H1 (cell line): ENCODE data around the gene SCN1B. TPM values are rescaled to one million over a fixed set of nuclear protein-coding genes. Genes with fewer than 3 reads are reported as not detected.

Experiments
- CREB1 ChIP-seq: IDR thresholded peaks from 2 replicates; pipeline ENCODE4 v1.6.1; 2012; ENCODE audit warnings: inconsistent platforms
- GABPA ChIP-seq: IDR thresholded peaks from 2 replicates; pipeline ENCODE4 v1.6.1; 2011; ENCODE audit warnings: mild to moderate bottlenecking, low read length, moderate library complexity, borderline replicate concordance; ENCODE audit not compliant: insufficient read depth
- POLR2AphosphoS5 ChIP-seq: IDR thresholded peaks from 2 replicates; pipeline ENCODE4 v1.6.1; 2011; ENCODE audit warnings: low read depth, low read length
- POU5F1 ChIP-seq: IDR thresholded peaks from 2 replicates; pipeline ENCODE4 v1.6.1; 2011; ENCODE audit warnings: low read depth, mild to moderate bottlenecking, low read length, moderate library complexity
- RFX5 ChIP-seq: IDR thresholded peaks from 2 replicates; pipeline ENCODE4 v1.6.1; 2011; ENCODE audit warnings: low read depth, low read length, improper control_type of control experiment, borderline replicate concordance
- polyA plus RNA-seq, 7 experiments: library from polyadenylated mRNA; depleted of rRNA in 3 of 7; stranded (reverse) in 5 of 7; unstranded in 2 of 7; fragments of >200 nt in 5 of 7; fragments of 200-250 nt in 2 of 7; gene quantifications; 1 replicate in 5 of 7; 2 replicates in 1 of 7; 4 replicates in 1 of 7; pipeline versions ENCODE4 v1.2.1 to v1.2.3, GENCODE V29; 2011 to 2013; ENCODE audit warnings: missing spikeins in 2 of 7, mixed read lengths in 2 of 7
- total RNA-seq: library from RNA; stranded (reverse); fragmentation: NEBNext Ultra II Directional; extraction: Animal tissue kit (Norgen Biotek cat#: 25700); gene quantifications from 2 replicates; pipeline ENCODE4 v1.2.1, GENCODE V29; 2021
- TF ChIP-seq, protein P1 (sequence below): fragments of 300-600 bp; sonication (generic); IDR thresholded peaks from 2 replicates; pipeline ENCODE4 v1.7.1; 2012; ENCODE audit warnings: low read length, moderate library complexity, mild to moderate bottlenecking, inconsistent platforms; ENCODE audit not compliant: insufficient replicate concordance

The SCN1B gene
- total and polyA plus RNA-seq, 2 of the 8 experiments (the other 6 are each of a cell fraction or from before 2014, with no cell fraction given): 3.1 to 3.5 TPM

DNA sequence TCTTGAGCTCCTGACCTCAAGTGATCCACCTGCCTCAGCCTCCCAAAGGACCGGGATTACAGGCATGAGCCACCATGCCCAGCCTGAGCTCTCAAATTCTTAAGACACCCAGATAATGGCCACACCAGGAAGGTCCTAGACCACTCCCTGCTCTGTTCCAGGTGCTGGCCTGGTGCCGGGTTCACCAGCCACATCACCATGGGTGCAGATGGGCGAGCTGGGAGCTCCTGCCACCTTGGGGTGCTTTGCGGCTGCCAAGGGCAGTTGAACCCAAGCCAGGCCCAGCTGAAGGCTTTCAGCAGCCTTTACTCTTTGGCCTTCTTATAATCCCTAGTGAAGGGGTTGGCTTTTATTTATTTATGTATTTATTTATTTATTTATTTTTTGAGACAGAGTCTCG, 16.2 kb downstream of the SCN1B start (continued):
- TF ChIP-seq, protein P1, sequence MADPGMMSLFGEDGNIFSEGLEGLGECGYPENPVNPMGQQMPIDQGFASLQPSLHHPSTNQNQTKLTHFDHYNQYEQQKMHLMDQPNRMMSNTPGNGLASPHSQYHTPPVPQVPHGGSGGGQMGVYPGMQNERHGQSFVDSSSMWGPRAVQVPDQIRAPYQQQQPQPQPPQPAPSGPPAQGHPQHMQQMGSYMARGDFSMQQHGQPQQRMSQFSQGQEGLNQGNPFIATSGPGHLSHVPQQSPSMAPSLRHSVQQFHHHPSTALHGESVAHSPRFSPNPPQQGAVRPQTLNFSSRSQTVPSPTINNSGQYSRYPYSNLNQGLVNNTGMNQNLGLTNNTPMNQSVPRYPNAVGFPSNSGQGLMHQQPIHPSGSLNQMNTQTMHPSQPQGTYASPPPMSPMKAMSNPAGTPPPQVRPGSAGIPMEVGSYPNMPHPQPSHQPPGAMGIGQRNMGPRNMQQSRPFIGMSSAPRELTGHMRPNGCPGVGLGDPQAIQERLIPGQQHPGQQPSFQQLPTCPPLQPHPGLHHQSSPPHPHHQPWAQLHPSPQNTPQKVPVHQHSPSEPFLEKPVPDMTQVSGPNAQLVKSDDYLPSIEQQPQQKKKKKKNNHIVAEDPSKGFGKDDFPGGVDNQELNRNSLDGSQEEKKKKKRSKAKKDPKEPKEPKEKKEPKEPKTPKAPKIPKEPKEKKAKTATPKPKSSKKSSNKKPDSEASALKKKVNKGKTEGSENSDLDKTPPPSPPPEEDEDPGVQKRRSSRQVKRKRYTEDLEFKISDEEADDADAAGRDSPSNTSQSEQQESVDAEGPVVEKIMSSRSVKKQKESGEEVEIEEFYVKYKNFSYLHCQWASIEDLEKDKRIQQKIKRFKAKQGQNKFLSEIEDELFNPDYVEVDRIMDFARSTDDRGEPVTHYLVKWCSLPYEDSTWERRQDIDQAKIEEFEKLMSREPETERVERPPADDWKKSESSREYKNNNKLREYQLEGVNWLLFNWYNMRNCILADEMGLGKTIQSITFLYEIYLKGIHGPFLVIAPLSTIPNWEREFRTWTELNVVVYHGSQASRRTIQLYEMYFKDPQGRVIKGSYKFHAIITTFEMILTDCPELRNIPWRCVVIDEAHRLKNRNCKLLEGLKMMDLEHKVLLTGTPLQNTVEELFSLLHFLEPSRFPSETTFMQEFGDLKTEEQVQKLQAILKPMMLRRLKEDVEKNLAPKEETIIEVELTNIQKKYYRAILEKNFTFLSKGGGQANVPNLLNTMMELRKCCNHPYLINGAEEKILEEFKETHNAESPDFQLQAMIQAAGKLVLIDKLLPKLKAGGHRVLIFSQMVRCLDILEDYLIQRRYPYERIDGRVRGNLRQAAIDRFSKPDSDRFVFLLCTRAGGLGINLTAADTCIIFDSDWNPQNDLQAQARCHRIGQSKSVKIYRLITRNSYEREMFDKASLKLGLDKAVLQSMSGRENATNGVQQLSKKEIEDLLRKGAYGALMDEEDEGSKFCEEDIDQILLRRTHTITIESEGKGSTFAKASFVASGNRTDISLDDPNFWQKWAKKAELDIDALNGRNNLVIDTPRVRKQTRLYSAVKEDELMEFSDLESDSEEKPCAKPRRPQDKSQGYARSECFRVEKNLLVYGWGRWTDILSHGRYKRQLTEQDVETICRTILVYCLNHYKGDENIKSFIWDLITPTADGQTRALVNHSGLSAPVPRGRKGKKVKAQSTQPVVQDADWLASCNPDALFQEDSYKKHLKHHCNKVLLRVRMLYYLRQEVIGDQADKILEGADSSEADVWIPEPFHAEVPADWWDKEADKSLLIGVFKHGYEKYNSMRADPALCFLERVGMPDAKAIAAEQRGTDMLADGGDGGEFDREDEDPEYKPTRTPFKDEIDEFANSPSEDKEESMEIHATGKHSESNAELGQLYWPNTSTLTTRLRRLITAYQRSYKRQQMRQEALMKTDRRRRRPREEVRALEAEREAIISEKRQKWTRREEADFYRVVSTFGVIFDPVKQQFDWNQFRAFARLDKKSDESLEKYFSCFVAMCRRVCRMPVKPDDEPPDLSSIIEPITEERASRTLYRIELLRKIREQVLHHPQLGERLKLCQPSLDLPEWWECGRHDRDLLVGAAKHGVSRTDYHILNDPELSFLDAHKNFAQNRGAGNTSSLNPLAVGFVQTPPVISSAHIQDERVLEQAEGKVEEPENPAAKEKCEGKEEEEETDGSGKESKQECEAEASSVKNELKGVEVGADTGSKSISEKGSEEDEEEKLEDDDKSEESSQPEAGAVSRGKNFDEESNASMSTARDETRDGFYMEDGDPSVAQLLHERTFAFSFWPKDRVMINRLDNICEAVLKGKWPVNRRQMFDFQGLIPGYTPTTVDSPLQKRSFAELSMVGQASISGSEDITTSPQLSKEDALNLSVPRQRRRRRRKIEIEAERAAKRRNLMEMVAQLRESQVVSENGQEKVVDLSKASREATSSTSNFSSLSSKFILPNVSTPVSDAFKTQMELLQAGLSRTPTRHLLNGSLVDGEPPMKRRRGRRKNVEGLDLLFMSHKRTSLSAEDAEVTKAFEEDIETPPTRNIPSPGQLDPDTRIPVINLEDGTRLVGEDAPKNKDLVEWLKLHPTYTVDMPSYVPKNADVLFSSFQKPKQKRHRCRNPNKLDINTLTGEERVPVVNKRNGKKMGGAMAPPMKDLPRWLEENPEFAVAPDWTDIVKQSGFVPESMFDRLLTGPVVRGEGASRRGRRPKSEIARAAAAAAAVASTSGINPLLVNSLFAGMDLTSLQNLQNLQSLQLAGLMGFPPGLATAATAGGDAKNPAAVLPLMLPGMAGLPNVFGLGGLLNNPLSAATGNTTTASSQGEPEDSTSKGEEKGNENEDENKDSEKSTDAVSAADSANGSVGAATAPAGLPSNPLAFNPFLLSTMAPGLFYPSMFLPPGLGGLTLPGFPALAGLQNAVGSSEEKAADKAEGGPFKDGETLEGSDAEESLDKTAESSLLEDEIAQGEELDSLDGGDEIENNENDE: no peak
- TF ChIP-seq POLR2AphosphoS5 (no peak), POU5F1 (no peak), RFX5 (no peak), CREB1 (no peak), GABPA (no peak)
